Measurements from ENCODE around the gene NIT1. TPM values are rescaled to one million over a fixed set of nuclear protein-coding genes. Genes with fewer than 3 reads are reported as not detected.
A peak's percentile ranks its signal among the peaks of the same experiment; 100 is the strongest.

NIT1 gene
- polyA plus RNA-seq, 1 donor, result 80.6 TPM

DNA sequence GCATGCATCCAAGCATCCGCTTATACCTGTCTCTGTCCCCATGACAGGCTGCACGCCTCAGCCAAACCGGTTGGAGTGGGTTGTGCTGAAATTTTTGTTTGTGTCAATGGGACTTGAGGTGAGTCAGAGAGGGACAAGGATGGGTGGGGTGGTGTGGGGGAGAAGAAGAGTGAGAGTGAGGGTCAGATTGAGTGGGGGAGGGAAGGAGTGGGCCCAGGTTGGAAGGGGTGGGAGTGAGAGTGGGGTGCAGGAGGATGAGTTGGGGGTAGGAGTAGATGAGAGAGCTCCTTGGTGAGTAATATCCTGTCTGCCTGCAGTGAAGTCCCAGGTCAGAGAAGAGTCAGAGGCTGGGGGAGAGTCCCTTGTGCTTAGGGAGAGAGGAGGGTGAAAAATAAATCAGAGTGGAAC lies 25.3 kb upstream of the NIT1 start:
- no peaks in the 10 kb centered on the region for H3K27me3 ChIP-seq (ENCODE audit: control insufficient read depth, insufficient read depth, low read length)
- no peak overlapping the region for H3K4me3 ChIP-seq (ENCODE audit: low read length)
- H3K4me1 ChIP-seq (ENCODE audit: control insufficient read depth, insufficient read depth, low read length), result peaks cover 13% of the 10 kb centered on the region
- H3K27ac ChIP-seq (ENCODE audit: low read length), result no peak overlapping the region
- peaks cover 2% of the 10 kb centered on the region for H3K9me3 ChIP-seq (ENCODE audit: control insufficient read depth, low read depth, low read length)
- no peak for DNase-seq
- WGBS (ENCODE audit: insufficient coverage, low lambda C conversion rate), result no CpG with 5 or more reads among the region's 3 CpGs
- no peaks in the 10 kb centered on the region for H3K36me3 ChIP-seq (ENCODE audit: control insufficient read depth, insufficient read depth, low read length)

DNA sequence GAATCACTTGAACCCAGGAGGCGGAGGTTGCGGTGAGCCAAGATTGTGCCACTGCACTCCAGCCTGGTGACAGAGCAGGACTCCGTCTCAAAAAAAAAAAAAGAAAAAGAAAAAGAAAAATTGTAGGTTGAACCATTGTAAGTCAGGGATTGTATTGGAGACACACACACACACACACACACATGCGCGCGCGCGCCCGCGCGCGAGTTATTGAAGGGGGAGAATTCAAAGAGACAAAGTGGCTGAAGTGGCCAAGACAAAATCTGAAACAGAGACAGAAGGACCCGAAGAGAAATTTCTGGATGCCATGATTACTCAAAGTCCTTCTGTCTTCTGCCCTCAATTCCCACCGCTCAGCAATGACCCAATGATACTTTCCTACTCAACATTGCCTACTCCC lies 23.4 kb upstream of the NIT1 start:
- DNase-seq, result no peak
- Histone ChIP-seq H3K27ac (ENCODE audit: low read length) (no peak overlapping the region), H3K36me3 (ENCODE audit: control insufficient read depth, insufficient read depth, low read length) (no peaks in the 10 kb centered on the region), H3K4me1 (ENCODE audit: control insufficient read depth, insufficient read depth, low read length) (peaks cover 13% of the 10 kb centered on the region), H3K27me3 (ENCODE audit: control insufficient read depth, insufficient read depth, low read length) (no peaks in the 10 kb centered on the region), H3K4me3 (ENCODE audit: low read length) (no peak overlapping the region), H3K9me3 (ENCODE audit: control insufficient read depth, low read depth, low read length) (peaks cover 3% of the 10 kb centered on the region)
- WGBS (ENCODE audit: insufficient coverage, low lambda C conversion rate), result 100% methylated on average over 1 of the region's 14 CpGs

DNA sequence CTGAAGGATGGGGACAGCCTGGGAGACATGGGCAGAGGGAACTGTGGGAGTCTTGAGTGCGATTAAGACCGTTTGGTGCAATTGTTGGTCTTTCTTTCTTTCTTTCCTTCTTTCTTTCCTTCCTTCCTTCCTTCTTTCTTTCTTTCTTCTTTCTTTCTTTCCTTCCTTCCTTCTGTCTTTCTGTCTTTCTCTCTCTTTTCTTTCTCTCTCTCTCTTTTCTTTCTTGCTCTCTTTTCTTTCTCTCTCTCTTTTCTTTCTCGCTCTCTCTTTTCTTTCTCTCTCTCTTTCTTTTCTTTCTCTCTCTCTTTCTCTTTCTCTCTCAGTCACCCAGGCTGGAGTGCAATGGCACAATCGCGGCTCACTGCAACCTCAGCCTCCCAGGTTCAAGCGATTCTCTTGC lies 22.7 kb upstream of the NIT1 start:
- no peak overlapping the region for H3K27ac ChIP-seq (ENCODE audit: low read length)
- WGBS (ENCODE audit: insufficient coverage, low lambda C conversion rate), result 100% methylated on average over 6 of the region's 6 CpGs

DNA sequence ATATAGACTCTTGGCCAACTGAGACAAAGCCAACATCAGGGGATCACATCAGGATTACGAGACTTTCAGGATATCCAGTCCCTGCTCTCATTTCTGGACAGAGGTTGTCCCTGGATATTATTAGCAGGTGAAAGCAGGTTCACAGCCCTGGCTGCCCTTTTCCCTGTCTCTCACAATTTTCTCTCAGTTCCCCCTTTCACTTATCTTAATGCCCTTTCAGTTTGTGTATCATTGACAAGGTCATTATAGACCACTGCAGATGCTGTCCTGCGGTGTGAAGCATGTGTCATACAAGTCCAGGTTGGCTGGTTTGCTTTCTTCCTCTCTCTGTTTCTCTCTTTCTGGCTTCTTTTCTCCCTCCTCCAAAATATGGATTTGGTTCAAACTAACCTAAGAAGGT lies 21.9 kb upstream of the NIT1 start:
- Histone ChIP-seq H3K27me3 (ENCODE audit: control insufficient read depth, insufficient read depth, low read length) (no peaks in the 10 kb centered on the region), H3K36me3 (ENCODE audit: control insufficient read depth, insufficient read depth, low read length) (peaks cover 9% of the 10 kb centered on the region), H3K4me1 (ENCODE audit: control insufficient read depth, insufficient read depth, low read length) (peaks cover 8% of the 10 kb centered on the region), H3K9me3 (ENCODE audit: control insufficient read depth, low read depth, low read length) (peaks cover 3% of the 10 kb centered on the region), H3K27ac (ENCODE audit: low read length) (no peak overlapping the region), H3K4me3 (ENCODE audit: low read length) (no peak overlapping the region)
- DNase-seq, result no peak
- 80% methylated on average over 1 of the region's 2 CpGs for WGBS (ENCODE audit: insufficient coverage, low lambda C conversion rate)

More for the DNA sequence above, 22.7 kb upstream of the NIT1 start:
- Histone ChIP-seq H3K36me3 (ENCODE audit: control insufficient read depth, insufficient read depth, low read length) (peaks cover 6% of the 10 kb centered on the region), H3K27me3 (ENCODE audit: control insufficient read depth, insufficient read depth, low read length) (no peaks in the 10 kb centered on the region), H3K4me3 (ENCODE audit: low read length) (no peak overlapping the region), H3K4me1 (ENCODE audit: control insufficient read depth, insufficient read depth, low read length) (peaks cover 8% of the 10 kb centered on the region), H3K9me3 (ENCODE audit: control insufficient read depth, low read depth, low read length) (peaks cover 3% of the 10 kb centered on the region)
- DNase-seq, result no peak

DNA sequence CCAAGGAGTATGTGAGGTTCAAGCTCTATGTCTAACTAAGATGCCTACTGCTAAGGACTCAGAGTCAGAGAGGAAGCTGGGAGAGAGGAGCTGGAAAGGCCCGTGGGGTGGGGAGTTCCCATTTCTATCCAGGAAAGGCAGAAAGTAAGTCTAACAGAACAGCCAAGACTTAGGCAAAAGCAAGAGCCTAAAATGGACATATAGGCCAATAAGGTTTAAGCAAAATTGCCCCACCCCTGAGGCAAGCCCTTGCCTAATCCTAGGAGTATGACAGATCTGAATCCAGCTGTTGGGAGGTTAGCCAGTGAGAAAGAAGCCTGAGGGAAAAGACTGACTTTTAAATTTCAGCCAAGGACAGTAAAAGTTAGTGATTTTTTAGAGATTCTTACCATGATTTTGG lies 21.4 kb upstream of the NIT1 start:
- no CpG with 5 or more reads among the region's 1 CpG for WGBS (ENCODE audit: insufficient coverage, low lambda C conversion rate)
- Histone ChIP-seq H3K27me3 (ENCODE audit: control insufficient read depth, insufficient read depth, low read length) (no peaks in the 10 kb centered on the region), H3K4me3 (ENCODE audit: low read length) (no peak overlapping the region), H3K4me1 (ENCODE audit: control insufficient read depth, insufficient read depth, low read length) (peaks cover 8% of the 10 kb centered on the region), H3K36me3 (ENCODE audit: control insufficient read depth, insufficient read depth, low read length) (peaks cover 13% of the 10 kb centered on the region), H3K9me3 (ENCODE audit: control insufficient read depth, low read depth, low read length) (peaks cover 3% of the 10 kb centered on the region), H3K27ac (ENCODE audit: low read length) (no peak overlapping the region)
- no peak for DNase-seq

DNA sequence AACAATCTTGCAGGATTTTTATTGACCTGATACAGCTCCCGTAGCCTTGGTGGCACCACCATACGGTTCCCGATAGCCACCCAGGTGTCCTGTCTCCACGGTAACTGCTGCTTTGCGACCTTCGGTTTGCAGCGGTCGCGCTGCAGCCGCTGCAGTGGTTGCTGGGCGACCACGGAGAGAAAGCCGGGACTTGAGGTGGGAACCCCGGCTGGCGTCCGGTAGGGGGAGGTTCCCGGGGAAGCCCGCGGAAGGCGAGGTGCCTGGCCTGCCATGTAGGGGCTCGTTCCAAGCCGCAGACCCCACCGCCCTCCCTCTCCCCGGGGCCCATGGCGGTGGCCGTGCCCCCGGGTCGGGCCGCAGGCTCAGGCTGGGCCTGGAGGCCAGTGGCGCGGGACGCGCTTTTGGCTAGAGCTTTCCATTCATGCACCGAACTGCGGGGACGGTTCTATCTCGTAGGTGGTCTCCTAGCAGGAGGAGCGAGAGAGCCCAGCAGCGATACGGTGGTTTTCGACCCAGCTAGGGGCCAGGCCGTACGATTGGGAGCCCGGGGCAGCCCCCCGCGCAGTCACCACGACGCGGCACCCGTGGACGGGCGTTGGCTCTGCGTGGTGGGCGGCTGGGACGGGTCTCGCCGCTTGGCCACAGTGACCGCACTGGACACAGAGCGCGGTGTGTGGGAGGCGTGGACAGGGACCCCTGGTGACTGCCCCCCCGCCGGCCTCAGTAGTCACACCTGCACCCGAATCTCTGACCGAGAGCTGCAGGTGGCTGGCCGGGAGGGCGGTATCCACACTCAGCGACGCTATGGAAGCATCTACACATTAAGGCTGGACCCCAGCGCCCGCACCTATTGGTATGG lies 19.5 kb upstream of the NIT1 start, which contains the start of gene KLHDC9:
TSS of gene KLHDC9 (plus strand) at position 152 of the 859 bp plus-strand sequence. CDS start at position 327, 175 bp downstream.
- DNase-seq, result peak; percentile 94 to 95
- peak within 1 kb of the TSS; percentile 59 for H3K4me3 ChIP-seq (ENCODE audit: low read length)
- peaks cover 22% of the 10 kb centered on the region for H3K36me3 ChIP-seq (ENCODE audit: control insufficient read depth, insufficient read depth, low read length)
- H3K9me3 ChIP-seq (ENCODE audit: control insufficient read depth, low read depth, low read length), result peaks cover 3% of the 10 kb centered on the region
- H3K27ac ChIP-seq (ENCODE audit: low read length), result peak within 1 kb of the TSS; percentile 71
- peaks cover 8% of the 10 kb centered on the region for H3K4me1 ChIP-seq (ENCODE audit: control insufficient read depth, insufficient read depth, low read length)
- no peaks in the 10 kb centered on the region for H3K27me3 ChIP-seq (ENCODE audit: control insufficient read depth, insufficient read depth, low read length)
- WGBS (ENCODE audit: insufficient coverage, low lambda C conversion rate), result no CpG with 5 or more reads among the region's 71 CpGs

DNA sequence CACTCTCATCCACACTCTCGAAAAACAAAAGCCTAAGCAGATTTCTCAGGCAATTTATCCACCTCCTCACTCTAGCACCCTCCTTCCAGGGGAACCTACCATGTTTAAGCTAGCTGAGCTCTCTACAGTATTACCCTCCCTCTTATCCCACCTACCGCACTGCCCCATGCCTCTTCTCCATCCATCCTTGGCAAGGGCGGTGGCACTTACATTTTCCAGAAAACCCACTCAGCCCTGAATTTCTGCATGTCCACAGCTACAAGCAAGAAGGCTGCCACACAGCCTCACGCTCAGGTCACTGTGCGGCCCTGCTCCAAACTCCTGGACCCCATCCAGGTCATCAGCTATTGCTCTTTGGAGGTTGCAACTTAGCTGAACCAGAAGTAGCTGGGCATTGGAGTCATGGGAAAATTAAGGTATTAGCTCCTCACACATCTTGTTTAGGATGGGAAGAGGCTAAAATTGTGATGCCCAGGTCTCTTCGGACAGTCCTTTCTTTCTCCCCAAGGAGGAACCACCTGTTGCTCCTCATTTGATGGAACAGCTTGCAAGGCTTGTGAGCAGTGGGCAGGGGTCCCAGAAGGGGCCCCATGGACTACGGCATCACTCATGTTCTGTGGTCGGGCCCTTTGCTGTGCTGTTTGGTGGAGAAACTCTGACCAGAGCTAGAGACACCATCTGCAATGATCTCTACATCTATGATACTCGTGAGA lies 18.7 kb upstream of the NIT1 start:
- H3K27ac ChIP-seq (ENCODE audit: low read length), result no peak overlapping the region
- H3K9me3 ChIP-seq (ENCODE audit: control insufficient read depth, low read depth, low read length), result peaks cover 3% of the 10 kb centered on the region
- peak overlapping the region; percentile 59 for H3K4me3 ChIP-seq (ENCODE audit: low read length)
- peaks cover 22% of the 10 kb centered on the region for H3K36me3 ChIP-seq (ENCODE audit: control insufficient read depth, insufficient read depth, low read length)
- 90% methylated on average over 2 of the region's 9 CpGs for WGBS (ENCODE audit: insufficient coverage, low lambda C conversion rate)
- no peak for DNase-seq
- H3K27me3 ChIP-seq (ENCODE audit: control insufficient read depth, insufficient read depth, low read length), result no peaks in the 10 kb centered on the region
- peaks cover 8% of the 10 kb centered on the region for H3K4me1 ChIP-seq (ENCODE audit: control insufficient read depth, insufficient read depth, low read length)

DNA sequence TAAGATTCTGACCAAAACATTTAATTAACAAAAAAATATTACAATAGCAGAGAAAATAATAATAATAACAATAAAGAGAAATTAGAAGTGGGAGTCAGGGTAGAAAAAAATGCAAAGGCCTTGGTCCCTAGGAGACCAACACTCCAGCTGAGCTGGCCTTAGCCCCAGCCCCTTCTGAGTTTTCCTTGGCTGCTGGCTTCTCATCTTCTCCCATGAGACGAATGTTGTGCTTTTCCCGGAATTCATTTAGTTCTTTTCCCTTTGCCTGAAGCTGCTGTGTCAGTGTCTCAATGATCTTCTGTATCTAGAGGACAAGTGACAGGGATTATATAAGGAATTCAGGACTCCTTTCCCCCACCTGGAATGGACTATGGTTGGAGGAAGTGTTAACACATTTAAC lies 17.3 kb upstream of the NIT1 start:
- H3K4me1 ChIP-seq (ENCODE audit: control insufficient read depth, insufficient read depth, low read length), result peaks cover 8% of the 10 kb centered on the region
- no peak for DNase-seq
- no CpG with 5 or more reads among the region's 2 CpGs for WGBS (ENCODE audit: insufficient coverage, low lambda C conversion rate)

DNA sequence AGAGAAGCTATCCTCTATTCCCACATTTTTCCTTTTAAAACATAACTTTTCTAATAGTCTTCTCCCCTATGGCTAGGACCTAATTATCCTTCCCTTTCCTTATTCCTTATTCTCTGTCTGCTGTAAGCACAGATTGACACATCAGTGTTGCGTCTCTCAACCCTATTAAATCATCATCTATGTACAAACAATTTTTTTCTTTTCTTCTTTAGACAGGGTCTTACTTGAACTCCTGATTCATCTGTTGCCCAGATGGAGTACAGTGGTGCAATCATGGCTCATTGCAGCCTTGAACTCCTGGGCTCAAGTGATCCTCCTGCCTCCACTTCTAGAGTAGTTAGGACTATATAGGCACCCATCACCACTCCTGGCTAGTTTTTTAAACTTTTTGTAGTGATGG lies 11.5 kb upstream of the NIT1 start:
- no CpG with 5 or more reads among the region's 1 CpG for WGBS (ENCODE audit: insufficient coverage, low lambda C conversion rate)

More for the DNA sequence above, 17.3 kb upstream of the NIT1 start:
- no peaks in the 10 kb centered on the region for H3K27me3 ChIP-seq (ENCODE audit: control insufficient read depth, insufficient read depth, low read length)
- H3K9me3 ChIP-seq (ENCODE audit: control insufficient read depth, low read depth, low read length), result peaks cover 3% of the 10 kb centered on the region
- H3K36me3 ChIP-seq (ENCODE audit: control insufficient read depth, insufficient read depth, low read length), result peaks cover 22% of the 10 kb centered on the region
- H3K4me3 ChIP-seq (ENCODE audit: low read length), result no peak overlapping the region
- H3K27ac ChIP-seq (ENCODE audit: low read length), result no peak overlapping the region

DNA sequence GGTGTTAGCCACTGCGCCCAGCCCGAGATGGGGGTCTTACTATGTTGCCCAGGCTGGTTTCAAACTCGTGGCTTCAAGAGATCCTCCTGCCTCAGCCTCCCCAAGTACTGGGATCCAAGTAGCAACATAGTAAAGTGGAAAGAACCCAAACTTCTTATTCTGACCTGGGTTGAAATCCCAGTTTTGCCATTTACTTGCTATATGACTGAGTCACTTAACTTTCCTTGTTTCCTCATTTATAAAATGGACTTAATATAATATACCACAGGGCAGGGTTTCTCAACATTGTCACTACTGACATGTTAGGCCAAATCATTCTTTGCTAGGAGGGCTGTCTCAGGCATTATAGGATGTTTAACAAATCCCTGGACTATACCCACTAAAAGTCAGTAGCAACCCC lies 6.8 kb upstream of the NIT1 start:
- H3K27ac ChIP-seq (ENCODE audit: low read length), result no peak overlapping the region
- H3K4me3 ChIP-seq (ENCODE audit: low read length), result no peak overlapping the region
- H3K36me3 ChIP-seq (ENCODE audit: control insufficient read depth, insufficient read depth, low read length), result peaks cover 8% of the 10 kb centered on the region
- no CpG with 5 or more reads among the region's 3 CpGs for WGBS (ENCODE audit: insufficient coverage, low lambda C conversion rate)
- no peak for DNase-seq
- H3K4me1 ChIP-seq (ENCODE audit: control insufficient read depth, insufficient read depth, low read length), result no peaks in the 10 kb centered on the region
- H3K9me3 ChIP-seq (ENCODE audit: control insufficient read depth, low read depth, low read length), result no peaks in the 10 kb centered on the region
- no peaks in the 10 kb centered on the region for H3K27me3 ChIP-seq (ENCODE audit: control insufficient read depth, insufficient read depth, low read length)

More for the DNA sequence above, 11.5 kb upstream of the NIT1 start:
- H3K4me3 ChIP-seq (ENCODE audit: low read length), result no peak overlapping the region
- peaks cover 13% of the 10 kb centered on the region for H3K36me3 ChIP-seq (ENCODE audit: control insufficient read depth, insufficient read depth, low read length)
- no peak overlapping the region for H3K27ac ChIP-seq (ENCODE audit: low read length)
- no peak for DNase-seq
- no peaks in the 10 kb centered on the region for H3K4me1 ChIP-seq (ENCODE audit: control insufficient read depth, insufficient read depth, low read length)
- H3K27me3 ChIP-seq (ENCODE audit: control insufficient read depth, insufficient read depth, low read length), result no peaks in the 10 kb centered on the region
- no peaks in the 10 kb centered on the region for H3K9me3 ChIP-seq (ENCODE audit: control insufficient read depth, low read depth, low read length)
